Osteoblast (primary cell): ENCODE measurements around the gene ZNF598. TPM values are rescaled to one million over a fixed set of nuclear protein-coding genes. Genes with fewer than 3 reads are reported as not detected.

Experiments
- DNase-seq: peaks from one replicate; pipeline ENCODE4 v3.0.0; 2011; ENCODE audit warnings: low spot score, mixed read lengths; ENCODE audit not compliant: insufficient read length; ENCODE audit errors: missing footprints
- H2AFZ ChIP-seq: 2 replicates; pipeline ENCODE4 v1.6.0; 2011; ENCODE audit warnings: mild to moderate bottlenecking, low read length
- H3K27ac ChIP-seq: 2 replicates; pipeline ENCODE4 v1.5.1; 2011; ENCODE audit warnings: mild to moderate bottlenecking, low read depth, low read length, moderate library complexity
- H3K27me3 ChIP-seq: 2 replicates; pipeline ENCODE4 v1.6.0; 2012; ENCODE audit warnings: mild to moderate bottlenecking, control low read depth, inconsistent platforms, low read length, moderate library complexity; ENCODE audit not compliant: insufficient read depth
- H3K36me3 ChIP-seq: 2 replicates; pipeline ENCODE4 v1.5.1; 2011; ENCODE audit warnings: mild to moderate bottlenecking, low read length, control low read depth, moderate library complexity; ENCODE audit not compliant: insufficient read depth
- H3K4me1 ChIP-seq: 2 replicates; pipeline ENCODE4 v1.5.1; 2011; ENCODE audit warnings: mild to moderate bottlenecking, low read length, control low read depth, moderate library complexity; ENCODE audit not compliant: insufficient read depth
- H3K4me2 ChIP-seq: 2 replicates; pipeline ENCODE4 v1.6.0; 2011; ENCODE audit warnings: mild to moderate bottlenecking, low read length; ENCODE audit not compliant: insufficient read depth
- H3K4me3 ChIP-seq: fragments of 200-600 bp; sonication (generic); 3 replicates; pipeline ENCODE4 v1.5.1; 2012; ENCODE audit warnings: mild to moderate bottlenecking, low read length, inconsistent platforms; ENCODE audit not compliant: insufficient read depth
- H3K79me2 ChIP-seq: 2 replicates; pipeline ENCODE4 v1.6.0; 2012; ENCODE audit warnings: mild to moderate bottlenecking, low read length, control low read depth, inconsistent platforms; ENCODE audit not compliant: insufficient read depth
- H3K9me3 ChIP-seq: 2 replicates; pipeline ENCODE4 v1.5.1; 2011; ENCODE audit warnings: low read depth, low read length, control low read depth
- H4K20me1 ChIP-seq: 2 replicates; pipeline ENCODE4 v1.6.0; 2012; ENCODE audit warnings: mild to moderate bottlenecking, low read length, control low read depth; ENCODE audit not compliant: insufficient read depth
- total RNA-seq: library from RNA; depleted of rRNA; stranded (reverse); fragments of >200 nt; gene quantifications from 2 replicates; pipeline ENCODE4 v1.2.3, GENCODE V29; 2012
- TF ChIP-seq, protein P1 (sequence below): IDR thresholded peaks from 2 replicates; pipeline ENCODE4 v1.5.1; 2011; ENCODE audit warnings: mild to moderate bottlenecking, low read depth, low read length, moderate library complexity; ENCODE audit errors: extremely low read depth

Gene ZNF598
- total RNA-seq, 1 donor: 21.0 TPM

DNA sequence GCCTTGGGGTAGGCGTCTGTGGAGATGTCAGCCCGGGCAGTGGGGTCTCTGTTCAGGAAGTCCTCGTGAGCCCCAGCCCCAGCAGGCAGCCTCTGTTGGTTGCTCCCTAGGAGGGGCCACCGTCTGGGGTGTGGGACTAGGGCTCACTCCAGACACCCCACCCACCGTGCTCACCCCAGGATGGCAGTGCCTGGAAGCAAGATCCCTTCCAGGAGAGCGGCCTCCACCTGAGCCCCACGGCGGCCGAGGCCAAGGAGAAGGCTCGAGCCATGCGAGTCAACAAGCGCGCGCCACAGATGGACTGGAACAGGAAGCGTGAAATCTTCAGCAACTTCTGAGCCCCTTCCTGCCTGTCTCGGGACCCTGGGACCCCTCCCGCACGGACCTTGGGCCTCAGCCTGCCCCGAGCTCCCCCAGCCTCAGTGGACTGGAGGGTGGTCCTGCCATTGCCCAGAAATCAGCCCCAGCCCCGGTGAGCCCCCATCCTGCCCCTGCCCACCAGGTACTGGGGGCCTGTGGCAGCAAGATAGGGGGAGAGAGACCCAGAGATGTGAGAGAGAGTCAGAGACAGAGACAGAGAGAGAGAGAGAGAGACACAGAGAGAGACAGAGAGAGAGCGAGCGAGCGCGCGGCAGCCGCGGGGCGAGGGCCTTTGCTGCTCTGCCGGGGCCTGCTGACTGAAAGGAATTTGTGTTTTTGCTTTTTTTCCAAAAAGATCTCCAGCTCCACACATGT, 28.2 kb upstream of the ZNF598 start:
- Histone ChIP-seq H3K27me3 (no peaks in the 10 kb centered on the region), H3K4me2 (no peak overlapping the region), H3K27ac (no peak overlapping the region), H3K36me3 (peaks cover 20% of the 10 kb centered on the region), H3K4me1 (peaks cover 50% of the 10 kb centered on the region), H2AFZ (no peak overlapping the region), H3K79me2 (peaks cover 19% of the 10 kb centered on the region), H4K20me1 (no peaks in the 10 kb centered on the region), H3K9me3 (no peaks in the 10 kb centered on the region), H3K4me3 (no peak overlapping the region)
- DNase-seq: no peak
- TF ChIP-seq, protein P1, sequence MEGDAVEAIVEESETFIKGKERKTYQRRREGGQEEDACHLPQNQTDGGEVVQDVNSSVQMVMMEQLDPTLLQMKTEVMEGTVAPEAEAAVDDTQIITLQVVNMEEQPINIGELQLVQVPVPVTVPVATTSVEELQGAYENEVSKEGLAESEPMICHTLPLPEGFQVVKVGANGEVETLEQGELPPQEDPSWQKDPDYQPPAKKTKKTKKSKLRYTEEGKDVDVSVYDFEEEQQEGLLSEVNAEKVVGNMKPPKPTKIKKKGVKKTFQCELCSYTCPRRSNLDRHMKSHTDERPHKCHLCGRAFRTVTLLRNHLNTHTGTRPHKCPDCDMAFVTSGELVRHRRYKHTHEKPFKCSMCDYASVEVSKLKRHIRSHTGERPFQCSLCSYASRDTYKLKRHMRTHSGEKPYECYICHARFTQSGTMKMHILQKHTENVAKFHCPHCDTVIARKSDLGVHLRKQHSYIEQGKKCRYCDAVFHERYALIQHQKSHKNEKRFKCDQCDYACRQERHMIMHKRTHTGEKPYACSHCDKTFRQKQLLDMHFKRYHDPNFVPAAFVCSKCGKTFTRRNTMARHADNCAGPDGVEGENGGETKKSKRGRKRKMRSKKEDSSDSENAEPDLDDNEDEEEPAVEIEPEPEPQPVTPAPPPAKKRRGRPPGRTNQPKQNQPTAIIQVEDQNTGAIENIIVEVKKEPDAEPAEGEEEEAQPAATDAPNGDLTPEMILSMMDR: no peak

DNA sequence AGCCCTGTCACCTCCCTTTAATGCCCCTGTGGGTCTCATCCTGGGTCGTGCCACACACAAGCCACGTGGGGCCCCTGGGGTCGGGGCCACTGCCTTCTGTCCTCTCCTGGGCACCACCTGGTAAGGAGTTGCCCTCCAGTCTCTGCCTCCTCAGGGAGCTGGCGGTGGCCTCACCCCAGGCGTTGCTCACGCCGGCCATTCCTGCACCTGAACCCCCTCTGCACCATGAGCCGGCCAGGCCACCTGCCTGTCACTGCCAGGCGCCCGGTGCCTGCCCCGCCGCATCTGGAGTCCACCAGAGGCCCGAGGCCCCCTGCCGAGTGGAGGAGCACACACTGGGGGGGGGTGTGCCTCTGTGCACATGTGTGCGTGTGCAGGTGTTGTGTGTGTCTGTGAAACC, 27.5 kb upstream of the ZNF598 start:
- no peaks in the 10 kb centered on the region for H4K20me1 ChIP-seq
- no peak overlapping the region for H3K27ac ChIP-seq
- TF ChIP-seq, protein P1: no peak
- no peak overlapping the region for H3K4me2 ChIP-seq
- H3K9me3 ChIP-seq: no peaks in the 10 kb centered on the region
- DNase-seq: no peak
- H3K27me3 ChIP-seq: no peaks in the 10 kb centered on the region
- peaks cover 20% of the 10 kb centered on the region for H3K36me3 ChIP-seq
- H3K4me1 ChIP-seq: peaks cover 53% of the 10 kb centered on the region
- H3K79me2 ChIP-seq: peaks cover 19% of the 10 kb centered on the region
- H3K4me3 ChIP-seq: no peak overlapping the region
- H2AFZ ChIP-seq: no peak overlapping the region

DNA sequence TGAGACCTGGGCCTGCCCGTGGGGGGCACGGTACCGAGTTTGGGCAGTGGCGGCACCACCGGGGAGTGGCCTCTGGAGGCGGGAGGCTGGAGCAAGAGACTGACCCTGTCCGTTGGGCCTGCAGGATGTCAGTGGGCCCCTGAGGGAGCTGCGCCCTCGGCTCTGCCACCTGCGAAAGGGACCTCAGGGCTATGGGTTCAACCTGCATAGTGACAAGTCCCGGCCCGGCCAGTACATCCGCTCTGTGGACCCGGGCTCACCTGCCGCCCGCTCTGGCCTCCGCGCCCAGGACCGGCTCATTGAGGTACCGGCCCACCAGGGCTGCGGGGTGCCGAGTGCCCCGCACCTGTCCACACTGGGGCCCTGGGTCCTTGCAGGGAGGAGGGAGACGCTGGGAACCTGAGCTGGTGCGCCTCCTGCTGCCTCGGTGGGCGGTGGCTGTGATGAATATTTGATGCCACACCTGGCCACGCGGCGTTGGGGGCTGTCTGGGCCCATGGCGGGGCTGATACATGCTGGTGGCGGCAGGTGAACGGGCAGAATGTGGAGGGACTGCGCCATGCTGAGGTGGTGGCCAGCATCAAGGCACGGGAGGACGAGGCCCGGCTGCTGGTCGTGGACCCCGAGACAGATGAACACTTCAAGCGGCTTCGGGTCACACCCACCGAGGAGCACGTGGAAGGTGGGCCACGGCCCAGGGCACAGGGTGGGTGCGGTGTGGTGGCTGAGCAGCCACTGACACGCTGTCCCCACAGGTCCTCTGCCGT, 26.8 kb upstream of the ZNF598 start:
- peak overlapping the region; percentile 86 for H3K27ac ChIP-seq
- peaks cover 19% of the 10 kb centered on the region for H3K79me2 ChIP-seq
- H4K20me1 ChIP-seq: no peaks in the 10 kb centered on the region
- H2AFZ ChIP-seq: peak overlapping the region; percentile 59
- no peaks in the 10 kb centered on the region for H3K27me3 ChIP-seq
- H3K9me3 ChIP-seq: no peaks in the 10 kb centered on the region
- peak overlapping the region; percentile 73 for H3K4me2 ChIP-seq
- H3K4me3 ChIP-seq: peak overlapping the region; percentile 44
- peaks cover 53% of the 10 kb centered on the region for H3K4me1 ChIP-seq
- TF ChIP-seq, protein P1: no peak
- peaks cover 20% of the 10 kb centered on the region for H3K36me3 ChIP-seq
- DNase-seq: no peak
